ENCODE data around the gene TBL1XR1.

TBL1XR1 gene

GRCh38 chr3:177111541-177111949, 85.7 kb downstream of the TBL1XR1 start:
- DNase-seq = no peak
- H3K27me3 ChIP-seq = no peaks in the 10 kb centered on the region
- H3K36me3 ChIP-seq = no peaks in the 10 kb centered on the region
- H3K4me3 ChIP-seq (ENCODE audit: low read depth, low read length) = no peak overlapping the region
- H3K4me1 ChIP-seq = peaks cover 1% of the 10 kb centered on the region
- no peak for TF ChIP-seq CTCF (IDR thresholded peaks at IDR 0.05; ENCODE audit: low read depth, low read length)
- no peaks in the 10 kb centered on the region for H3K9me3 ChIP-seq

GRCh38 chr3:177110895-177111294, 86.4 kb downstream of the TBL1XR1 start:
- Histone ChIP-seq H3K4me1 (peaks cover 7% of the 10 kb centered on the region), H3K9me3 (no peaks in the 10 kb centered on the region), H3K4me3 (ENCODE audit: low read depth, low read length) (no peak overlapping the region), H3K36me3 (no peaks in the 10 kb centered on the region), H3K27me3 (no peaks in the 10 kb centered on the region)
- no peak for TF ChIP-seq CTCF (IDR thresholded peaks at IDR 0.05; ENCODE audit: low read depth, low read length)
- DNase-seq = no peak

GRCh38 chr3:177110386-177110785, 86.9 kb downstream of the TBL1XR1 start:
- Histone ChIP-seq H3K4me3 (ENCODE audit: low read depth, low read length) (no peak overlapping the region), H3K9me3 (no peaks in the 10 kb centered on the region), H3K36me3 (no peaks in the 10 kb centered on the region), H3K4me1 (peaks cover 10% of the 10 kb centered on the region), H3K27me3 (no peaks in the 10 kb centered on the region)
- no peak for TF ChIP-seq CTCF (IDR thresholded peaks at IDR 0.05; ENCODE audit: low read depth, low read length)
- DNase-seq = no peak

DNA sequence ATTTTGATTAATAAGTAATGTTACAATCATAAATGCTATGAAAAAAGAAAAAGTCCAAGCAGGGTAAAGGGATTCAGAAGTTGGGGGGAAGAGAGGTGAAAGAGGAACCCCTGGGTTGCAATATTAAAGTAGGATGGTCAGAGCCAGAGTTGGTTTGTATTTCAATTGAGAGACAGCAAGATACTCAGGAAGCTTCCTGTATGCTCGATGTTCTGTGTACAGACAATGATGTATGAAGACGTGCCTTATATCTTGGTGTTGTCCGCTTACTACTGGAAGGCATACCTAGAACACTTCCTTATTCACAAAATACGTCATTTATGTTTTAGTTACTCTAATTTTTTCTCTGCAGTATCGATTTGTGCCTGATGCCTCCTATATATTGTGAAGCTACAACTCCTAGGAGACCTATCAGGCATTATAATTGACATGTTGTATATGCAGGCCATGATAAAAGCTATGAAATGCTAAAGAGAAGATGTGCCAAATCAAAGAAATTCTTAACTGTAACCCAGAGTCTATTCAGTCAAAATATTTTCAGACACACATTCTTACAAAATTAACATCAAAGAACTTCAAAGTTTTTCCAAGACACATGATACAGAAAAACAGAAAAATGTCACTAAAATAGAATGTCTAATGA, 87.5 kb downstream of the TBL1XR1 start:
- H3K27me3 ChIP-seq = no peaks in the 10 kb centered on the region
- H3K4me1 ChIP-seq = peaks cover 10% of the 10 kb centered on the region
- no peak overlapping the region for H3K4me3 ChIP-seq (ENCODE audit: low read depth, low read length)
- H3K9me3 ChIP-seq = no peaks in the 10 kb centered on the region
- TF ChIP-seq CTCF (IDR thresholded peaks at IDR 0.05; ENCODE audit: low read depth, low read length) = no peak
- no peaks in the 10 kb centered on the region for H3K36me3 ChIP-seq
- no peak for DNase-seq

DNA sequence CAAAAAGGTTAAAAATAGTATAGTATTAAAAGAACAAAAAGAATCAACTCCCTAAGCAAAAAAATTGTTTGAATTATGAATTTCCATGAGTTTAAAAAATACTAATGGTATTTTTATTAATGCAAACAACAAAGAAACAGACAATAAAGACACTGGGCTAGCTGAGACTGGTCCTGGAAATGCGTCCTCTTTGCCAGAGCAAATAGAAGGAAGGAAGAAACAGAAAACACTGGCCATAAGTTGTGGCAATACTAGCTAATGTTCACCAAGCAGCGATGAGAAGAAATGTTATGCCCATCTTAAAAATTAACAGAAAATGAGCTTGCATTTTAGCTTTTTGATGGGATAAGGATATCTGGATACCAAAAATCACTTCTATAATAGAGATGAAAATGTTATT, 88.6 kb downstream of the TBL1XR1 start:
- no peak for DNase-seq
- Histone ChIP-seq H3K9me3 (no peaks in the 10 kb centered on the region), H3K4me1 (peaks cover 10% of the 10 kb centered on the region), H3K27me3 (no peaks in the 10 kb centered on the region), H3K36me3 (no peaks in the 10 kb centered on the region), H3K4me3 (ENCODE audit: low read depth, low read length) (no peak overlapping the region)
- TF ChIP-seq CTCF (IDR thresholded peaks at IDR 0.05; ENCODE audit: low read depth, low read length) = no peak

GRCh38 chr3:177107461-177108239, 89.6 kb downstream of the TBL1XR1 start:
- peaks cover 15% of the 10 kb centered on the region for H3K4me1 ChIP-seq
- no peak for TF ChIP-seq CTCF (IDR thresholded peaks at IDR 0.05; ENCODE audit: low read depth, low read length)
- no peak for DNase-seq
- H3K27me3 ChIP-seq = no peaks in the 10 kb centered on the region
- no peaks in the 10 kb centered on the region for H3K36me3 ChIP-seq
- H3K9me3 ChIP-seq = no peaks in the 10 kb centered on the region
- H3K4me3 ChIP-seq (ENCODE audit: low read depth, low read length) = no peak overlapping the region

All from BE2C (cell line).